ENCODE measurements around the gene BPIFB4. TPM values are rescaled to one million over a fixed set of nuclear protein-coding genes. Genes with fewer than 3 reads are reported as not detected.

The BPIFB4 gene
- total RNA-seq, 1 experiment from 2014 or later: not detected

GRCh38 chr20:33062825-33063149 lies 16.7 kb upstream of the BPIFB4 start:
- peaks cover 87% of the 10 kb centered on the region for H3K27me3 ChIP-seq (ENCODE audit: insufficient read depth, low read depth)
- CTCF ChIA-PET: interaction anchor here (0.6 kb wide), 1 partner anchor 562 kb away, joined by 3 read pairs; no protein-coding TSS in a partner anchor
- H3F3A ChIP-seq (ENCODE audit: insufficient read depth, low read depth): no peaks in the 10 kb centered on the region
- H3K9me3 ChIP-seq (ENCODE audit: insufficient read depth, low read depth): no peaks in the 10 kb centered on the region
- no peaks in the 10 kb centered on the region for H3K36me3 ChIP-seq (ENCODE audit: low read depth)
- no peak overlapping the region for H3K4me2 ChIP-seq
- no peaks in the 10 kb centered on the region for H3K9me2 ChIP-seq (ENCODE audit: insufficient read depth)
- POLR2A ChIA-PET (ENCODE audit: unreplicated experiment): no interaction called here
- no peak overlapping the region for H3K27ac ChIP-seq
- no peak for DNase-seq
- H4K20me1 ChIP-seq (ENCODE audit: insufficient read depth): no peaks in the 10 kb centered on the region
- H2AFZ ChIP-seq: no peak overlapping the region
- no TSS peak for BruUV-seq (replicated peaks)
- TF ChIP-seq CTCF (conservative IDR thresholded peaks at IDR 0.05) (no peak), EZH2 (IDR thresholded peaks at IDR 0.05; ENCODE audit: low read depth) (no peak)
- H3K79me2 ChIP-seq (ENCODE audit: low read depth): no peaks in the 10 kb centered on the region
- no peak overlapping the region for H3K4me3 ChIP-seq
- H3K4me1 ChIP-seq (replicated peaks; ENCODE audit: insufficient read depth): no peaks in the 10 kb centered on the region
- intact Hi-C loops (cut with micrococcal nuclease; ENCODE audit: unreplicated experiment): no loop called here

- no peaks in the 10 kb centered on the region for H3F3A ChIP-seq (ENCODE audit: insufficient read depth, low read depth)
- POLR2A ChIA-PET (ENCODE audit: unreplicated experiment): no interaction called here
- no peak for DNase-seq
Measured at GRCh38 chr20:33063271-33063670, 16.2 kb upstream of the BPIFB4 start.

GRCh38 chr20:33064572-33065287 lies 14.7 kb upstream of the BPIFB4 start:
- Histone ChIP-seq H3K36me3 (ENCODE audit: low read depth) (no peaks in the 10 kb centered on the region), H3K4me2 (no peak overlapping the region), H3K9me3 (ENCODE audit: insufficient read depth, low read depth) (no peaks in the 10 kb centered on the region), H3K27me3 (ENCODE audit: insufficient read depth, low read depth) (peaks cover 87% of the 10 kb centered on the region), H3K4me3 (no peak overlapping the region), H3K79me2 (ENCODE audit: low read depth) (no peaks in the 10 kb centered on the region), H3K4me1 (replicated peaks; ENCODE audit: insufficient read depth) (no peaks in the 10 kb centered on the region), H3K27ac (no peak overlapping the region), H4K20me1 (ENCODE audit: insufficient read depth) (no peaks in the 10 kb centered on the region), H3K9me2 (ENCODE audit: insufficient read depth) (no peaks in the 10 kb centered on the region), H2AFZ (no peak overlapping the region), H3F3A (ENCODE audit: insufficient read depth, low read depth) (no peaks in the 10 kb centered on the region)
- no peak for TF ChIP-seq EZH2 (IDR thresholded peaks at IDR 0.05; ENCODE audit: low read depth)
- CTCF ChIA-PET: no interaction called here
- no peak for DNase-seq
- no TSS peak for BruUV-seq (replicated peaks)
- POLR2A ChIA-PET (ENCODE audit: unreplicated experiment): no interaction called here
- intact Hi-C loops (cut with micrococcal nuclease; ENCODE audit: unreplicated experiment): no loop called here

More at GRCh38 chr20:33063271-33063670, 16.2 kb upstream of the BPIFB4 start:
- Histone ChIP-seq H2AFZ (no peak overlapping the region), H4K20me1 (ENCODE audit: insufficient read depth) (no peaks in the 10 kb centered on the region), H3K9me3 (ENCODE audit: insufficient read depth, low read depth) (no peaks in the 10 kb centered on the region), H3K79me2 (ENCODE audit: low read depth) (no peaks in the 10 kb centered on the region), H3K4me3 (no peak overlapping the region), H3K27me3 (ENCODE audit: insufficient read depth, low read depth) (peaks cover 87% of the 10 kb centered on the region), H3K9me2 (ENCODE audit: insufficient read depth) (no peaks in the 10 kb centered on the region), H3K4me1 (replicated peaks; ENCODE audit: insufficient read depth) (no peaks in the 10 kb centered on the region), H3K4me2 (no peak overlapping the region), H3K36me3 (ENCODE audit: low read depth) (no peaks in the 10 kb centered on the region), H3K27ac (no peak overlapping the region)
- TF ChIP-seq CTCF (conservative IDR thresholded peaks at IDR 0.05) (no peak), EZH2 (IDR thresholded peaks at IDR 0.05; ENCODE audit: low read depth) (no peak)
- no TSS peak for BruUV-seq (replicated peaks)
- intact Hi-C loops (cut with micrococcal nuclease; ENCODE audit: unreplicated experiment): no loop called here
- CTCF ChIA-PET: no interaction called here

- CTCF ChIA-PET: no interaction called here
Measured at GRCh38 chr20:33065785-33066184, 13.7 kb upstream of the BPIFB4 start.

More at GRCh38 chr20:33065785-33066184, 13.7 kb upstream of the BPIFB4 start:
- no peak overlapping the region for H3K4me2 ChIP-seq
- H3K9me2 ChIP-seq (ENCODE audit: insufficient read depth): no peaks in the 10 kb centered on the region
- peaks cover 89% of the 10 kb centered on the region for H3K27me3 ChIP-seq (ENCODE audit: insufficient read depth, low read depth)
- POLR2A ChIA-PET (ENCODE audit: unreplicated experiment): no interaction called here
- H2AFZ ChIP-seq: no peak overlapping the region
- H3K36me3 ChIP-seq (ENCODE audit: low read depth): no peaks in the 10 kb centered on the region
- no peaks in the 10 kb centered on the region for H4K20me1 ChIP-seq (ENCODE audit: insufficient read depth)
- intact Hi-C loops (cut with micrococcal nuclease; ENCODE audit: unreplicated experiment): no loop called here
- no peaks in the 10 kb centered on the region for H3K4me1 ChIP-seq (replicated peaks; ENCODE audit: insufficient read depth)
- H3K4me3 ChIP-seq: no peak overlapping the region
- BruUV-seq (replicated peaks): no TSS peak
- H3K79me2 ChIP-seq (ENCODE audit: low read depth): no peaks in the 10 kb centered on the region
- H3K27ac ChIP-seq: no peak overlapping the region
- no peaks in the 10 kb centered on the region for H3K9me3 ChIP-seq (ENCODE audit: insufficient read depth, low read depth)
- no peaks in the 10 kb centered on the region for H3F3A ChIP-seq (ENCODE audit: insufficient read depth, low read depth)
- DNase-seq: no peak
- TF ChIP-seq EZH2 (IDR thresholded peaks at IDR 0.05; ENCODE audit: low read depth) (no peak), CTCF (conservative IDR thresholded peaks at IDR 0.05) (no peak)
